NOMO-1 treated with DMSO at 0.1 percent for 48 hours (cell line): Measurements from ENCODE around the gene CENPP.
"Not testable (repeated sequence)": the region's sequence is repeated elsewhere in the genome, so short reads cannot be mapped to it uniquely, and the experiment has no call there.

ENCODE experiments used
- DNase-seq: peaks from one replicate; lab custom pipeline; 2025; ENCODE audit not compliant: unreplicated experiment; lab: John Stamatoyannopoulos, UW

CENPP gene

DNA sequence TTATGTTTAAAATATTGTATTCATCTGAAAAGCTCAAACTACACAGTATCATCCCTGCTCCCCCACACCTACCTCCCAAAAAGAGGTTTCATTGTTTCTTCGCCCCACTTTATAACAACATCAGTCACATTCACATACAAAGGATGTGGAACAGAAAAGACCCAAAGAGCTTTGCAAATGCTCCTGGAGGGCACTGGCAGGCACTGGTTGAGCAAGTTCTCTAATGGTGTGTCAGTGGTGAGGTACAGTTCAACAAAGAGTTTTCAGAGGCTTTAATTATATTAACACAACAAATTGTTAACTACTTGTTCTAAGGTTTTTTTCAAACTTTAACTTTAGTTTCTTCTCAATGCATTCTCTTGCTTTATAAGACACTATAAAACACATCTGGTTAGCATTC lies 264.2 kb downstream of the CENPP start:
- peak; percentile 21 for DNase-seq

DNA sequence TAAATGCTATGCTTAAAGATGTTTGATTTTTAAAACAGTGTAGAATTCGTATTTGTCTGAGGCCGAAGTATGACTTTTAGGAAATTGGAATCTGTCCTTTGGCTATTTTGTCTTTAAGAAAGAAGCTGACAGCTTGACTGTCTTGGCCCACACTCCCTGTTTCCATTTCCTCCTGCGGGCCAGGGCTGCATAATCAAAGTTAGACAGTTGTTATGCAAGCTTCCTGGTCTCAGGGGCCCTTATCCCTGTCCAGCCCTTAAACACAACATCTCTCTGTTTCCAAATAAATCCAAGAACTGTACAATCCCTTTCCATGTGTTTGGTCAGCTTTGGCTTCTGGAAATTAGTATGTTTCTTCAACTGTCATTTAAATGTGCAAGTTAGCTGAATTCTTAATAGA lies 264.6 kb downstream of the CENPP start:
- peak; percentile 78 for DNase-seq

DNA sequence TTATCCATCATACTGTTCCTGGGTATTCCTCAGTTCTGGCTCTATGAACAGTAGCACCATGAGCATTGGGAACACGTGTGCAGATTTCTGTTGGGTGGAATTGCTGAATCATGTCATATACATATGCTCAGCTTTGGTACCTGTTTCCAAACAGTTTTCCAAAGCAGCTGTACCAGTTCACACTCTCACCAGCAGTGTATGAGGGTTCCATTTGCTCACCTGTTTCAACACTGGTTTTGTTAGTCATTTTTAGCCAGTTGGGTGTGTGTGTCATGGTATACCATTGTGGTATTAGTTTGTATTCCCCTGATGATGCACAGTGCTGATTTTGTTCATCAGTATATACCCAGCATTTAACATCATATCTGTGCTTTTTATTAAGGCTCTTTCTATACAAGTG lies 266.8 kb downstream of the CENPP start:
- DNase-seq = no peak

DNA sequence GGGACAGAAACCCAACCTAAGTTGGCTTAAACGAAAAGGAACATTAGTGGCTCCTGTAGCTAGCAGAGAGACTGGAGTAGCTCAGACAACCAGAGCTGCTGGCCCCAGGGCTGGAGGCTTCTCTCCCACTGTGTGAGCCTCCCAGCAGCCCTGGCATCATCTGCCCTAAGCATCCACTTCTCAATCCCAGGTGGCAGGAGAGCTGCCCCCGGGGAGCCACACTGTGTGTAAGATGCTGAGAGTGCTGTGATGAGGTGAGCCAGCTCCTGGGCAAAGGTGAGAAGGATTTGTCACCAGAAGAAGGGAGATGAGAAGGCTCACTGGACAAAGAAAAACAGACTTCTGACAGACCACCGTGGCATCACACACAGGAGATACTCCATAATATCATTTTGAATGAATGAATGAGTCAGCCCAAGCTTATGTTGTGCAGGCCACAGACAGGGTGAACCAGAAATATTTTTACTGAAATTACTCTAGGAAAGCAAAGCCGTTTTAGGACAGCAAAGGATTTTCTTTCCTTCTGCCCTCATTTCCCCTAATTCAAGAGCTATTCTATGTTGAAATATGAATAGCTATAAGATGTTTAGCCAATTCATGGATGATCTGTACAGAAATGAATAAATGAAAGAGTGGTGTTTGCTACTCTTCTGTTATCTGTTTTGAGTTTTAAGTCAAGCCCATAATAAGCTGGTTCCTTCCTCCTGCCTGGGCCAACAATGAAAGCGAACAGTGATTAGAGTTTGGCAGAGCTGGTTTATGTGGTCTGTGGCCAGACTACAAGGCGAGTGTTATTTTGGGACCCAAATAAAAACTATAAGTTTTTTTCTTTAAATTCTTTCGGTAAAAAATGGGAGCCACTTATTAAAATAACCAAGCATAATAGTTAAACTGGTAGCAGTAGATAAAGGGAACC lies 267.5 kb downstream of the CENPP start:
- DNase-seq = peak; percentile 9

DNA sequence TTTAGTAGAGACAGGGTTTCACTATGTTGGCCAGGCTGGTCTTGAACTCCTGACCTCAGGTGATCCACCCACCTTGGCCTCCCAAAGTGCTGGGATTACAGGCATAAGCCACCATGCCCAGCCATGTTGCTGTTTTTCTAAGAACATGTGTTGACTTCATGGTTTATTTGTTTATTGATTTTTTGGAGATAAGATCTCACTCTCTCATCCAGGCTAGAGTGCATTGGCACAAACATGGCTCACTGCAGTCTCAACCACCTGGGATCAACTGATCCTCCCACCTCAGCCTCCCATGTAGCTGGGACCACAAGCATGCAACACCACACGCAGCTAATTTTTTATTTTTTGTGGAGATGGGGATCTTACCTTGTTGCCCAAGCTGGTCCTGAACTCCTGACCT lies 269.3 kb downstream of the CENPP start:
- DNase-seq = not testable (repeated sequence)

DNA sequence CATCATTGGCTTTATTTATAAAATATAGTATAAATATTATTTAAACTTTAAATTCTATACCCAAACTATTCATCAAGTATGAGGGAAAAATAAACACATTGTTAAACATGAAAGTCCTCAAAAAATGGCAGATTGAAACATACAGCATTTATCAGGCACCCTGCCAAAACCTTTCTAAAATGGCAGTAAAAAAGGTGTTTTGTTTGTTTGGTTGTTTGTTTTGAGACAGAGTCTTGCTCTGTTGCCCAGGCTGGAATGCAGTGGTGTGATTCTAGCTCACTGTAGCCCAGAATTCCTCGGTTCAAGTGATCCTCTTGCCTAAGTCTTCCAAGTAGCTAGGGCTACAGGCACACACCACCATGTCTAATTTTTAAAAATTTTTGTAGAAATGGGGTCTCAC lies 270.2 kb downstream of the CENPP start:
- no peak for DNase-seq

DNA sequence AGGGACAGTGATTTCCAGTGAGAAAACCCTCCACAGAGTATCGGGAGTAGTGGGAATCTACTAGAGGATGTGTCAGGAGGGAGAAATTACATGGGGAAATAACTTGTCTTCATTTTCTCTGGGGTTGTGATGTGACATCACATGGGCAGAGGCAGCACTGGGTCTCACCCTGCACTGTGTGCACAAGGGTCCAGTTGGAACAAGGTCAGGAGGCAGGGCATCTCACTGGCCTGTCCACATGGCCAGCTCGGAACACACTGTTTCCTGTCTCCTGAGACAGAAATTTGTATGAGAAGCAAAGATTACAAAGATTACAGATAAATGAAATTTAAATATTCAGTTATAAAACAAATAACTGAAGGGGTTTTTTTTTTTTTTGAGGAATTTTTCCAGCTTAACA lies 272.6 kb downstream of the CENPP start:
- DNase-seq = no peak

DNA sequence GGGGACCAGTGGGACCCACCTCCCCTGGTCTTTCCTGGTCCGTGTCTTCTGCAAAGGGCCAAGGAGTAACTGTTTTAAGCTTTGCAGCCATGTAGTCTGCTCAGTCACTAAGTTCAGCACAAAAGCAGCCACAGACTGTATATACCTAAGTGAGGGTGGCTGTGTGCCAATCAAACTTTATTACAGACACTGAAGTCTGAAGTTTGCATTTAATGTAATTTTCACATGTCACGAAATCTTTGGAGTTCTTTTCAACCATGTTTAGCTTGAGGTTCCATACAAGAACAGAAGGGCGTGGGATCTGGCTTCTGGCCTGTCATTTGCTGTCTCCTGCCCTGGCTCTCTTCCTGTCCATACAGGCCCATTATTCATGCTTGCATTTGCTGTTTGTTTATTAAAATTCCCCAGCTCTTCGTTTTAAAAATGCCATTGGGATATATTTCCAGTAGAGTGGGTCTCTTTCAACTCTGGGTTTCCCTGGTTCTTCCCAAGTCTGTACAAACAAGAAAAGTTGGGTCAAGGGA lies 274.2 kb downstream of the CENPP start:
- no peak for DNase-seq

DNA sequence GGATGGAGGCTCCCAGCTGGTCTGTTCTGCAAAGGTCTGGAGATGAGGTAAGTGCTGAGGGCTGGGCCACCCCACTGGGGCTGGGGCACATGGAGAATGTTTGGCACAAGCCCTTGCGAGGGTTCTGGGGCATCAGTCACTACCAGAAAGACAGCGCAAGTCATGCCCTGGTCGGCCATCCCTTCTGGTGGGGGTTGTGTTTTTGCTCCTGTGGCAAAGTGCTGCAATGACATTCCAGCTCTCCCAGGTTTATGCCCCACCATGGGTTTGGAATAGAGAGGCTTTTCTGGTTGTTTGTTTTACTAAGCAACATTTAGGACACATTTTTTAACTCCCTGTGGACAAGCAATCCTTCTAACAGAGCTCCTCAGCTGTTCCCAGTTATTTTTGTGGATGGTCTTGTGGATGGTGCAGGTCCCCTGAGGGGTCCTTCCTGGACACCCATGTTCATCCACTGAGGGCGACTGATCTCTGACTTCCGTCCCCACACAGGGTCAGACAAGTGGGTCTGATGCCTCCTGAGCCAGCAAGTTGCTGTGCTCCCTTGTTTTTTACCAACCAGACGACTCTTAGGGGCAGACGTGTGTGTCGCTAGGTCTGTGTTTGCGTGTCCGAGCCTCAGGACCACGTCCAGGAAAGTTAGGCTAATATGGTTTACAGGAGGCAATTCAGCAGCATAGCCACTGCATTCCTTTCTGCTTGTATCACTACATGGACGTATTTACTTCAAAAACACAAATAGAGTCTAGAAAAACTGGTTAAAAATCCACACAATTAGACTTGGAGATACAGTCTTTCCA lies 274.9 kb downstream of the CENPP start:
- DNase-seq = no peak

DNA sequence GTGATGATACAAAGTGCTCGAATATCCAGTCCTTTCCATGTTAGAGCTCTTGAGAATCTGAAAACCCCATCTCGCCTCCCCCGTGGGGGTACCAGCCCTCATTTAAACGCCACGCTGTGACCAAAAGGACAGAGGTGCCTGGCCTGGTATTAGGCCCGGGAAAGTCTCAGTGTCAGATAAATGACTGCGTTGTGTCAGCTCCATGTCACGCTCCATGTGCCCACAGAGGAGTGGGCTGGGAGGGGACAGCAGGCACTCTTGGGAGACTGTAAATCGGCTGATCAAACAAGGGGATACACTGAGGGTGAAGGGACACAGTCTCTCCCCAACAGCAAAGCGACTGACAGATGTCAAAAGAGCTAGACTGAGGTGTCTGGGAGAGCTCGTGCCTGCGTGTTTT lies 275.7 kb downstream of the CENPP start:
- DNase-seq = no peak

DNA sequence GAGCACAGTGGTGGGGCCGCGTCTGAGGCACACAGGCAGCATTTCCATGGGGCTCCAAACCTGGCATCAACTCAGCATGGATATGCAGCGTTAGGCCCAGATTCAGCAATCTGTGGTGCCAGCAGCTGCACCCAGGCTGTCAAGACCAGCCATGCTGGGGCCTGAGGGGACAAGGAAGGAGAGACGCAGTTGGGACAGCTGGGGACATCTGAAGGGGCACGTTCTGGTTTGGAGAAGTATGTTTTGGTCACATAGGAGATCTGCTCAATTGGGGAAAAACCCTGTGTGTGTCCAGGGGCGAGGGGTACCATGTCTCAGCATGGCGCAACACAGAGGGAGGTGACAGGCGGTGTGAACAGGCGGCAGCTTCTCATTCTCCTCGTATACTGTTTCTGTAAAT lies 276.7 kb downstream of the CENPP start:
- no peak for DNase-seq

DNA sequence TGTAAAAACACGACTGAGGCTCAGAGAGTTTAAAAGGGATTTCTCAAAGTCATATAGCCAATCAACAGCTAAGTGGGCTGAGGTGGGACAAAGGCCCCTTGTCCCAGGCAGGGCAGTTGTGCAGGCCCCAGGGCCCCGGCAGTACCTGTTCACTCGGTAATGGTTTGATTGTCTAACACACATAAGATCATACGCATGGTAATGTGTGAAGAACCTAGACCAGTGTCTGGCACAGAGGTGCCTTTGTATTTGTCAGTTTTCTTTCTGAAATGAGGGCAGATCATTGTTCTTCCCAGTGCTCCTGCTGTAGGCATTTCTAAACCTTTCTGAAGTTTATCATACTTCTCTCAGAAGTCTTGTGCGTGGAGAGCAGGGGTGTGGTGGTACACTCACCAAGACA lies 277.3 kb downstream of the CENPP start:
- DNase-seq = no peak

DNA sequence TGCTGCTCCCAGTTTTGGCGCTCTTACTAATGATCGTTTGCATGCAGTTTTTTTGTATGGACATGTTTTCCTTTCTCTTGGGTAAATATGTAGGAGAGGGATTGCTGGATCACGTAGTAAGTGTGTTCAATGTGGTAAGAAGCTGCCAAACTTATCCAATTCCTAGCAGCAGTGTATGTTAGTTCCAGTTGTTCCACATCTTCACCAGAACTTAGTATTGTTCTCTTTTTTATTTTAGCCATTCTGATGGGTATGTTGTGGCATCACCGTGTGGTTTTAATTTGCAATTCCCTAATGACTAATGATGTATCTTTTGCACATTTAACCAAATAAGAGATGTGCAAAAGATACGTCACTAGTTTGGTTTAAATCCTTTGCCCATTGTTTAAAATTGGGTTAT lies 278.2 kb downstream of the CENPP start:
- no peak for DNase-seq

DNA sequence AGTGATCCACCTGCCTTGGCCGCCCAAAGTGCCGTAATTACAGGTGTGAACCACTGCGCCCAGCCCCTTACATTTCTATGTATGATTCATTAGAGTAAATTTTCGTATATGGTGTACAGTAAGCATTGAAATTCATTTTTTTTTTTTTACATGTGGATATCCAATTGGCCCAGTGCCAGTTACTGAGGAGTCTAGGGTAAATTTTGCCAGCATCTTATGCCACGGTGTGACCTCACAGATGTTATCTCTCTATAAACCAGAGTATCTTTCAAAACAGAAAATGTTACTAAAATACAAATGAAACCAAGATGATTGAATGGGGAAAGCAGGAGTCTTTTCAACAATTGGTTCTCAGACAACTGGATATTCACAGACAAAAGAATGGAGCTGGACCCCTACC lies 279.5 kb downstream of the CENPP start:
- no peak for DNase-seq

DNA sequence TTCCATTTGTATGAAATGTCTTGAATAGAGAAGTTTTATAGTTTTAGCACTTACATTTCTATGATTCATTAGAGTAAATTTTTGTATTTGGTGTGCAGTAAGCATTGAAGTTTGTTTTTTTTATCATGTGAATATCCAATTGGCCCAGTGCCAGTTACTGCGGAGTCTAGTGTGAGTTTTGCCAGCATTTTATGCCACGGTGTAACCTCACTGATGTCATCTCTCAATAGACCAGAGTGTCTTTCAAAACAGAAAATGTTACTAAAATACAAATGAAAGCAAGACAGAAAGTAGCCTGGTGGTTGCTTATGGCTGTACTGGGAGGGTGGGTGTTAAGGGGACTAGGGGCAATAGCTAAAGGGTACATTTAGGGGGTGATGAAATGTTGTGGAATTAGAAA lies 281.3 kb downstream of the CENPP start:
- DNase-seq = no peak

DNA sequence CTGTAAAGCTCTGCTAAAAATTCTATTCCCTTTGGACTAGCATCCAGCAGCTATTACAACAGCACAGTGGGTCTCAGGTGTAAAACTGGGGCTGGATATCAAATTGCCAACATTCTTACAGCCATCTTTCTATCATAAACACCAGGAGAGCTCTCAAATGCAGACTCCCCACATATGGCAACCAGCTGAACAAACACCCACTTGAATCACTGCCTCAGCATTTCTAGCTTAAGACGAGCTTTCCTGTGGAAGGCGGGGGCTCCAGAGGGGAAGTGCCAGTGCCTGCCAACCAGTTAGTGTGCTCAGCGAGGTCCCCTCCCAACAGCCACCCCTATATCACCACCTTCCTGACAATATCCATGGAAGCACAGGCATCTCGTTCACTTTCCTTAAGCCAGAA lies 282.0 kb downstream of the CENPP start:
- DNase-seq = no peak

DNA sequence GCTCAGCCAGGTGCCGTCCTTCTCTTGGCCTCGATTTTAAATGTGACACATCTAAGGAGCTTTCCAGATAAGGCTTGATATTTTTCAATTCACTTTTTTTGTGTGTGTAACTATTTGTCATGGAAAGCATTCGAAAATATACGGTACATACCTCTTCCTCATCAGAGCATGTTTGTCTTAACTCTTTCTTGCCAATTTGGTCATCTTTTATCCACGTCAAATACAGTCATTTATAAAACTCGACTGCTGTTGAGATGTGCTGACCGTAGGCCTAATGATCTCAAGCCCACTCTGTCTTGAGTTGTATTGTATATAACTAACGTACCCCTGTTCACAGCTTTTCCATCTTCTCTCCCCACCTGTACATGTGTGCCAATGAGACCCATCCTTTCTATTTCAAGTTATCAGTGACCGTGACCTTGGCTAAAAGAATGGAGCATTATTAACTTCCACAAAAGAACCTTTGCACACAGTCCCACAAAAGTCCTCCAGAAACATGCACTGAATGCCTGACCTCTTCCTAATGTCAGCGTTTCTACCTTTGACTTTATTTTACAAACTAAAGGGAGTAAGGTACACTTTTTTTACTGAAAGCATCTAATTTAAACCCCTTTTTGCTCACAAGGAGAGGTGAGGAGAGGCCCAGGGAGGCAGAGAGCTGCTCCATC lies 282.6 kb downstream of the CENPP start:
- no peak for DNase-seq

DNA sequence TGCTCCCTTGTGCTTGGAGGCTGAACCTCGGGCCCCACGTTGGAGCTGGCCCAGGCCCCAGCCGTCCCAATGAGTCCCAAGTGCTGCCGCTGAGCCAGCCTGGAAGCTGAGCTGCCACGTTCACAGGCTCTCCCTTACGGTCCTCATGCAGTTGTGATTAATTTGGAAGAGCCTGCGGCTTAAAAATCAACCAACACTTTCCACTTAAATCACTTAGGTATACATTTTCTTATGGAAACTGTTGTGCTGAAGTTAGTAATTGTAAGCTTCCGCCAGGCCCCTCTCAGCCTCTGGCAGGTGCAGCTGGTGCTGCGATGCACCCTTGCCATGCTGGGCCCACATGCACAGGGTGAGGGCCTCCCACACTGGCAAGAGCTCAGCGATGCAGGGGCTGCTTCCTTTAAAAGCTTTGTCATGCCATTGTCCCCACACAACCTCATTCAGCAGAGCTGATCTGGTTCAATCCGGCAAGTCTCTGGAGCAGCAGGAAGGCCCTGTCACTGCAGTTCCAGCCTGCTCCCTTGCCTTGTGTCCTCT lies 283.2 kb downstream of the CENPP start:
- DNase-seq = no peak

DNA sequence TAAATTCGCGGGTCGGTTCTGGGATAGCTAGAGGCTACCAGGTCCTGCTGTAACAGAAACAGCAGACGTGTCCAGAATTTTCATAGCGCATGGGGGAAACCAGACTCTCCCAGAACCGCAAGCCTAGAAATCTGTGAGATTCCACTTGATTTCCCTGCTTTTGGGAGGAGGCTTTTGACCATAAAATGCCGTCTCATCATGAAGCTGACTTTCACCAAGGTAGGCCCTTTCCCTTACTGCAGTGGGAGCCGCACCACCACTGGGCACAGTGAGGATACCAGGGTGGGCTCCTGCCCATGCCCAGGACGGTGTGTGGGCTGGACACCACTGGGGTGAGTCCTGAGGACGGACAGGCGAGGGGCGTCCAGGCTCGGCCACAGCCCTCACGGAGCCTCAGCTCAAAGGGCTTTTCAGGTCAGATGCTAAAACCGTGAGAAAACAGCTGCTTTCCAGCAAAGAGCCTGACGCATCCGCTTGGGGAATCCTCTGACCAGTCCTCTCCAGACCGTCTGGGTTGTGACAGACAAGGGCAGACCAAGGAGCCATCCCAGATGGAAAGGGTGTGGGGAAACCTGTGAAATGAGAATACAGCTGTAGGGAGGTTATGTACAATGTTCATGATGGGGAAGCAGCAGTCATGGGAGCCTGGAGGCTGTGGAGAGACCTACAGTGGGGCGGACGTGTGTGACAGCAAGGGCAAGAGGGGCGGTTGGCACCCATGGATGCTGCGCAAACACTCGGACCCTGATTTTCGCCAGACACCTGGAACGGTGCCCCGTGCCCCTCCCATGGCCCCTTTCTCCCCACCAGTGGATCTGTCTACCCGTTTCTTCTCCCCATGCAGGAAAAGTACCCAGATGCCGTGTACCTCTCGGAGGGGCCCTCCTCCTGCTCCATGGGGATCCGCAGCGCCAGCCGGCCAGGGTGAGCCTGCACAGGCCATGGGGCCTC lies 285.0 kb downstream of the CENPP start:
- DNase-seq = no peak

DNA sequence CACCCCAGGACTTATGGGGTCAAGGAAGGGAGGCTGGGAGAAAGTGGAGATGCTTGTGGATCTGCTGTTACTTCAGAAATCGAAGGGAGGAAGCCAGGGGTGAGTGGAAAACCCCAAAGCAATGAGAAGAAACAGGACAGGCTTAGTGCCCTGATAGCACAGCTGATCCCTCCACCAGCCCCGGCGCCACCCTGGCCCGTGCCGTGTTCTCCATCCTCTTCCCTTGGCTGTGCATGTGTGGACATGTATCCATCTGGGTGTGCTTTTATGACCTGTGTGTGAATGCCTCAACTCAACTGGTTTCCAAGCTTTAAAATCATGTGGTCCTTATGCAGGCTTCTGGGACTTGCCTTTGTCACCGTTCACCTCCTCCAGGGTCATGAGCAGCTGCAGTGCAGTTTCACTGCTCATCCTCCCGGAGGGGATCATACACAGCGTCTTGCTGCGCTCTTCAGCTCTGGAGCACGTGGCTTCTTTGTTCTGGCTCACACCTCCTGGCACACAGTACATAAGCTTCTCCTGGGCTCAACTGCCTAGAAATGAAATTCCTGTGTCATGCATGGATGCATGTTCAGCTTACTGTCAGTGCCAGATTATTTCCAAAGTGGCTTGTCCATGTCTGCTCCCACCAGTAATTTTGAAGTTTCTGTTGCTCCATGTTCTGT lies 286.0 kb downstream of the CENPP start:
- no peak for DNase-seq
